Measurements from ENCODE around the gene PRDM8. TPM values are rescaled to one million over a fixed set of nuclear protein-coding genes. Genes with fewer than 3 reads are reported as not detected.
"Not testable (repeated sequence)": the region's sequence is repeated elsewhere in the genome, so short reads cannot be mapped to it uniquely, and the experiment has no call there.

PRDM8 gene
- 1.2 TPM for total RNA-seq
- long read RNA-seq = 0 reads

DNA sequence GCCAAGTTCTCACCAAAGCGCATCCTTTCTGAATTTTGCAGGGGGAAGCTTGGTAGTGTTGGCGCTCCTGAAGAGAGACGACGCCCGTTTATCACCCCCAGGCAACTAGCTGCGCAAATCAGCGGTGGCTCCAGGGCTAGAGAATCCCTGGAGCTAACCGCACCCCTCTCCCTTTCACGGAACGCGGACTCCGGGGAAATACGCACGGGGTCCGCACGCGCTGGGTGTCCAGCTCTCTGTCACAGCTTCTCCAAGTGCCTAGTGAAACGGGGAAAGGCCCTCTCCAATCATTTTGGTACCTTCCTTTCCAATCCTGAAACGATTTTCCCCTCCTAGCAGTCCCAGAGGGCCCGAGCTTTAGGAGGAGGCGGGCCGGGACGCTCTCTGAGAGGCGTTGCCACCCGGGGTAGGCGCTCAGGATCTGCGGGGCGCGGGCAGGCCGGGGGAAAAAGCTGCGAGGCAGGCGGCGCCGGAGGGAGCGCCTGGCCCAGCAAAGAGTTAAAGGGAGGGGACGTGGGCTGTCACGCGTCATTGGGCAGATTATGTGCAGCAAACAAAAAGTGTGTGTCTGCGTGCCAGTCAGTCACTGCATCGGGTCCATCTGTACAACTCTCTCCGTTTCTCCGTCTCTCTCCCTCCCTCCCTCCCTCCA lies at the start of gene PRDM8:
Gene PRDM8 (plus strand): TSS at position 582 of the 652 bp plus-strand sequence. CDS start 2,578 bp downstream, outside the sequence.
- no peak for DNase-seq (ENCODE audit: missing footprints)
- no peak for ATAC-seq
- intact Hi-C loops (cut with DNase I) = no loop called here

DNA sequence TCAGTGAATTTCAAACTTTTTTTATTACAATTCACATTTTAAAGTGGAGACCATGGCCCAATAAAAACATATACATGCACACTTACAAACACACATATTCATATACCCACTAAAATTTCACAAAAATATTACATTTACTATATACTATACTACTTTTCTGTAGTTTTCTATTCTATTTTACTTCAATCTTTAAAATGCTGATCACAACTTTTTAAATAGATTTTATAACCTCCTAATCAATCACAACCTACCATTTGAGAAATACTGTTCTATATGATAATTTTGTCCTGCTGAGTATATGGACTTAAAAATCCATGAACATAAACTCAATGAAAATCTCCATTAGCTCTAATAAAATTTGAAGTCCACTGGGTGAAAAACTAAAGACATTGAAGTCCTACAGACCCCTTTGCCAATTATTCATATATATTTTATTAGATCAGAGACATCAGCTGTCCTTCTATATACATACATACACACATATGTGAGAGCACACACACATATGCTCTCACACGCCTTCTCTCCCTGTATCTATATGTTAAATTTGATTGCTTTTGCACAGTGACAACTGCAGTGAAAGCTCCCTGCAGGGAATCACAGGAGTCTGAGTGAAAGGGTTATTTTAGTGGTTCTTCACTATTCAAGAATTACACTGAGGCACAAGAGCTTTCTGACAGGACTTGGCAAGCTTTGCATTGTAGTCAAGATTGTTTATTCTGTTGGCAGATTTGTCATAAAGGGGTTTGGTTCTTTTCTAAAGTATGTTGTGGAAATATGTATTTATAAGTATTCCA lies 46.7 kb upstream of the PRDM8 start:
- ATAC-seq (no peak), DNase-seq (ENCODE audit: missing footprints) (no peak)
- intact Hi-C loops (cut with DNase I) = no loop called here

DNA sequence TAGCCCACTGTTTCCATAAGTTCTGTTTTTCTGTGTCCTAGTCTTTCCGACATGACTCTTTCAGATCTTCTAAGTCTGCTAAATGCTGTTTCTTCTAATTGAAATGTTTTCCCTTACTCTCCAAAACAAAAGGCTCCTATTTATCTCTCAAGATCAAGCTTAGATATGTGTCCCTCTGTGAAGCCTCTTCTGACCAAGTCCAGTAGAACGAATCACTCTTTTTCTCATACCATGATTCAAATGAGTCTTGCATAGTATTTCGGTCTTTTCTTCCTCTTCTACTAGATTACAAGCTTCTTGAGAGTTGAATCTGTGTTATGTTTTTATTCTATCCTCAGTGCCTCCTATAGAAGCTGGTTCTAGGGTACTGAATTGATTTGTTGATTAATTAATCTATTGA lies 45.3 kb upstream of the PRDM8 start:
- no peak for DNase-seq (ENCODE audit: missing footprints)
- ATAC-seq = no peak
- intact Hi-C loops (cut with DNase I) = no loop called here

DNA sequence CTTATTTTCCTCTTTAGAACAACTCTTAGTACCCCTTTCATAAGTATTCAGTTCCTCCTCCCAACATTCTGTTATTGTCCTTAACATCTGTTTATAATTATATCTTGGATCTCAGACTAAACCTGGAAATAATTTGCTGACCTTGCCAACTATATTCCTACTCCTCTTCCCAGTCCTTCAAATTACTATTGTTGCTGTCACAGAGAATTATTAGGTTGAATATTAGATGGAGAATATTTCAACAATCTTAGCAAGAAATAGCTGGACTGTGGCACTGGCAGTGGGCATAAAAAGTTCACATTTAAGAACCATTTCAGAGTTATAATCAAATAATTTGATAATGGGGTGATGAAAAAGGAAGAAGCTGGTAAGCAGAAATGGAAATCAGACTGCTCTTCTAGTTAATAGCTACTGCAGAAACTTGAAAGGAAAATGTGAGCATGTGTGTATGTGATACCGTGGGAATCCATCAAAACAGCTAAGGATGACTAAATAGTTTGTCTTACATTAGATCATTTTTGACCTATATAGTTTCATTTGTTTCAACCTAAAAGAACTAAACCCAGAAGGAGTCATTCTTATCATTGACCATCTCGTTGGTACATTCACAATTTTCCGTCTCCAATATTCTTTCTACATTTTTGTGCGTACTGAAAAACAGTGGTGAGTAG lies 43.3 kb upstream of the PRDM8 start:
- ATAC-seq (no peak), DNase-seq (ENCODE audit: missing footprints) (no peak)
- intact Hi-C loops (cut with DNase I) = no loop called here

DNA sequence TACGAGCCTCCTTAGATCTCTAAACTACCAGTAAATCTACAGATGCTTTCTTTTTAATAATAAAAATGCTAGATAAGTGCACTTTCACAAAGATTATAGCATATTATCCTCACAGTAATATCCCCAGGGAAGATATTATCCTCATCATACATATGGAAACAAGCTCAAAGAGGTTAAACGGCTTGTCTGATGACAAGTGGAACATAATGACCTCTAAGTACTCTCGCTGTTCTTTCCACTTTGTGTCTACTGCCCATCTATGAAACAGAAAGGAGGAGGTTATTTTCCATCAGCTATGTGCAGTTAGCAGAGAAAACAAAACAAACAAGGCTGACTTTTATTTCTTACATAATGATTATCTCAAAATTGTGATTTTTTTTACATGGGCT lies 42.8 kb upstream of the PRDM8 start:
- DNase-seq (ENCODE audit: missing footprints) = no peak
- no peak for ATAC-seq
- intact Hi-C loops (cut with DNase I) = no loop called here

DNA sequence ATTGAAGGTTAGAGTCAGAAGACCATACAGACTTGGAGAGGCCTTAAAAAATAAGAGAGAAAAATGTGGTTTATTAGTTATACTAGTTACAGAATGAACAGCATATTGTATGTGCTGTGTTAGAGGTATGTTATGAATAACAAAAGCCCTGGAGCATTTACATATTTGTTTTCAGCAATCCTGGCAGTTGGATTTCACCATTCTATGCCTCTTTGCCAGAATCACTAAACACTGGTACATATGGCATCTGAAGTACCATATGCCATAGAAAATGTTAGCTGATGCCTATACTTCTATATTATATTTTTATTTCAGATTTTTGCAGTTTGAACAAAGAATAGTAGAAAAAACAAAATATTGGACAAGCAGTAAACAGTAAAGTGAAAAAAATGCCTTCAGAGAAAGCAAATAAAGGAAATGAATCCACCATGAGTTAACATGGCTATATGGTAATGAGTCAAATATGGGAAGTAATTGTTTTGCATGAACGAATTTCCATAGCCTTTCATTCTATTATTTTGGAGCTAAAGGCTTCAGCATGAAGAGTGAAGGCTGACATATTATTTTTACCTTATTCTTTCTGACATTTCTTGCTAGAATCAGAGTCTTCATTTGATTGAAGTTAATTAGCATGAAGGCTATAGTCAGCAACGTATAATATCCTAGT lies 41.9 kb upstream of the PRDM8 start:
- no peak for ATAC-seq
- intact Hi-C loops (cut with DNase I) = no loop called here

DNA sequence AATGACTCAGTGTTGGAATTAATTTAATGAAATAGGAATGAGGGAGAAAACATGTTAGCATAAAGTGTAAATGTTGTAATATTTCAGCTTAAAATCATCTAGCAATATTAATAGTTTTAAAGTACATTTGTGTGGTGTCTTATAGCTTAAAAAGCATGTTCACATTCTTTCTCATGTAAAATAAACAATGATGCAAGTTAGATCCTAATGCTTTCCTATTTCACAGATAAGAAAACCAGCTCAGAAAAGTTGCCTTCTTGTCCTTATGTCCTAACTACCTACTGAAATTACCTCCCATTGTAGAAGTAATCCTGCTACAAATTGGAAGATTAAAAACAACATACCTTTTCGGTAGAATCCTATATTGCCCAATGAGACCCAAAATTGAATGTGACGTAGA lies 40.9 kb upstream of the PRDM8 start:
- DNase-seq (ENCODE audit: missing footprints) (no peak), ATAC-seq (no peak)
- intact Hi-C loops (cut with DNase I) = no loop called here

More for the DNA sequence above, 41.9 kb upstream of the PRDM8 start:
- DNase-seq (ENCODE audit: missing footprints) = no peak

DNA sequence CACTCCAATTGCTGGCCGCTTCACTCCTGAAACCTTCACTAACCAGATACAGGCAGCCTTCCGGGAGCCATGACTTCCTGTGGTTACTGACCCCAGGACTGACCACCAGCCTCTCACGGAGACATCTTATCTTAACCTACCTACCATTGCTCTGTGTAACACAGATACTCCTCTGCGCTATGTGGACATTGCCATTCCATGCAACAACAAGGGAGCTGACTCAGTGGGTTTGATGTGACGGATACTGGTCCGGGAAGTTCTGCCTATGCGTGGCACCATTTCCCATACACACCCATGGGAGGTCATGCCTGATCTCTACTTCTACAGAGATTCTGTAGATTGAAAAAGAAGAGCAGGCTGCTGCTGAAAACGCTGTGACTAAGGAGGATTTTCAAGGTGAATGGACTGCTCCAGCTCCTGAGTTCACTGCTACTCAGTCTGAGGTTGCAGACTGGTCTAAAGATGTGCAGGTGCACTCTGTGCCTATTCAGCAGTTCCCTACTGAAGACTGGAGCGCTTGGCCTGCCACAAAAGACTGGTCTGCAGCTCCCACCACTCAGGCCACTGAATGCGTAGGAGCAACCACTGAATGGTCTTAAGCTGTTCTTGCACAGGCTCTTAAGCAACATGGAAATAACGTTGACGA lies 35.8 kb upstream of the PRDM8 start:
- no peak for ATAC-seq

DNA sequence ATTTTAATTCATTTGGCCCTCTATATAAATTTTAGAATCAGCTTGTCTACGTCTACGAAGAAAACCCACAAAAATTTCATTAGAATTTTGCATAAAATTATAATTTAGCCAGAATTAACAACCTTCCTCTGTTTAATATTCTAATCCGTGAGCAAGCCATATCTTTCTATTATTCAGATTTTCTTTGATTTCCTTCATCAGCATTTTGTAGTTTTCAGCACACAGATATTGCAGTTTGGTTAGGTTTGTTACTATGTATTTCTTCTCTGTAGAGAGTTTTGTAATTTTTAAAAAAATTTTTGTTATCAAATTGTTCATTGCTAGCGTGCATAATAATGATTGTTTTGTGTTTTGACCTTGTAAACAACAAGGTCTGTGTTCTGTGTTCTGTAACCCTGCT lies 34.9 kb upstream of the PRDM8 start:
- ATAC-seq = no peak
- intact Hi-C loops (cut with DNase I) = no loop called here
- no peak for DNase-seq (ENCODE audit: missing footprints)

More for the DNA sequence above, 35.8 kb upstream of the PRDM8 start:
- intact Hi-C loops (cut with DNase I) = no loop called here
- no peak for DNase-seq (ENCODE audit: missing footprints)

DNA sequence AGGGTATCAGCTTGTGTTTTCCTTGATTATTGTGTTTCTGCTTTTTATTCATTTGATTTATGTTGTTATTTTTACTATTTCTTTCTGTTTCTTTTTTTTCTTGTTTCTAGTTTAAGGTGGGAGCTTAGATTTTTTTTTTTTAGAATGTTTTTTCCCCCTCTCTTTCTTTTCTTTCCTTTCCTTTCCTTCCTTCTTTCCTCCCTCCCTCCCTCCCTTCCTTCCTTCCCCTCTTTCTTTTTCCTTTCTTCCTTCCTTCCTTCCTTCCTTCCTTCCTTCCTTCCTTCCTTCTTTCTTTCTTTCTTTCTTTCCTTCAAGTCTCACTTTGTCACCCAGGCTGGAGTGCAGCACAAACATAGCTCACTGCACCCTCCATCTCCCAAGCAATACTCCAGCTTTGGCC lies 31.4 kb upstream of the PRDM8 start:
- no peak for ATAC-seq
- intact Hi-C loops (cut with DNase I) = no loop called here
- DNase-seq (ENCODE audit: missing footprints) = no peak

DNA sequence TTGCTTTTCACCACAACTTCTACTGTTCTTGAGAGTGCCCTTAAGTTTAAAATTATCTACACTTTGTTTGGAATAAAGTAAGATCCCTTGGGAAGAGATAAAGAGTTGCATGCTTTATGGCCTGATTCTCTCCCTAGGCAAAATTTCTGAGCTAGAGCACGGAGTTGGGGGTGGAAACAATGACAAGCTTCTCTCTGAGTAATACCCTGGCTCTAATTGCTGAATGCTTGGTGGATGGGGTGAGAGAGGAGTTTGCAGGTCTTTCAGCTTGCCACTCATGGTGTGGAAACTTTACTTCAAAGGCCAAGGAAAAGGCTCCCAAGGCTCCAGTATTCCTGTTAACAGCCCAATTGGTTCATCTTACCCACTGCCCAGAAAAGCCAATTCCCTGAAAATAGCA lies 26.1 kb upstream of the PRDM8 start:
- no peak for DNase-seq (ENCODE audit: missing footprints)
- intact Hi-C loops (cut with DNase I) = no loop called here
- no peak for ATAC-seq

DNA sequence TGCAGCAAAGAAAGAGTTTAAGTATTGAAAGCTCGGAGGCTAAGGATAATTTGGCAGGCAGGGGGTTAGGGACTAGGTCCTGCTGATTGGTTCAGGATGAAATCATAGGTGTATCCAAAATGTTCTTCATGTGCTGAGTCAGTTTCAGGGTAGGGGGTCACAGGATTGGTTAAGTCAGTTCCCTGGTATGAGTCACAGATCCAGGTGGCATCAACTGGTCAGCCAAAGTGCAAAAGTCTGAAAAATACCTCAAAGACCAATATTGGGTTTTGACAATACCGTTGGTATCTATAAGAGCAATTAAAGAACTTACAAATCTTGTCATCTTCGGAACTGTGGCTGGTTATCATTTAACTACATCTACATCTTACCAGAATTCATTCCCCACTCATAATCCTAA lies 25.6 kb upstream of the PRDM8 start:
- ATAC-seq = no peak
- intact Hi-C loops (cut with DNase I) = no loop called here

DNA sequence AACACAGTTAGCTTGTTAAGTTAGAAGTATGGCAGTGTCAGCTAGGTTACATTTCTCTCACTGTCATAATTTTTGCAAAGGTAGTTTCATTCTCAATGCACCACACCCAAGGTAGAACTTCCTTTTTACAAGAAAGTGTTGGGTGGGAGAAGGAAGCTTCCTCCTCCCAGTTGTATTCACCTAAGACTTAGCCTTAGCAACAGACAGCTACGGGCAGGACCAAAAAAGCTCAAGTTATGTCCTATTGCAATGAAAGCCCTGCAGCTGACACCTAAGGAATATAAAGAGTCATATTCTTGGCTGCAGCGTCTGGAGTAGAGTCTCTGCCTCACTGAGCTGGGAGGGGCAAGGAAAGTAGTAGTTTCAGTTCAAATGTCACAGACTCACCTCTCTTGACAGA lies 25.1 kb upstream of the PRDM8 start:
- no peak for ATAC-seq
- DNase-seq (ENCODE audit: missing footprints) = no peak
- intact Hi-C loops (cut with DNase I) = no loop called here

More for the DNA sequence above, 25.6 kb upstream of the PRDM8 start:
- no peak for DNase-seq (ENCODE audit: missing footprints)

DNA sequence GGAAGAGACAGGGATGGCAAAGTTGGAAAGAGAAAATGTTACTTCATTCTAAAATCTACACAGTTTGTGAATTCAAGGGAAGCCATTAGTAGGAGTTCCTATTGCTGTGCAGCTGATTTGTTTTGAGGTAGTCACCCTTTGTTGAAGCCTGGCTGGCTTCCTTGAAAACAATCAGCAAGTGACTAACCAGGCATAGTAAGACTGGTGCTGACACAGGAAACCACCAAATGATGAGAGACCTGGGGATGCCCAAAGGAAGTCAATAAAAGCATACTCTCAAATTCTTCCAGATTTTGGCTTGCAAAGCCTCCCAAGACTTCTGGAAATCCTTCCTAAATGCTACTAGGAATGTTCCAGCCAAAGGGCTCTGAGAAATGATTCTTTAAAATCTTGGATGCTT lies 23.9 kb upstream of the PRDM8 start:
- intact Hi-C loops (cut with DNase I) = no loop called here
- no peak for DNase-seq (ENCODE audit: missing footprints)
- ATAC-seq = no peak

DNA sequence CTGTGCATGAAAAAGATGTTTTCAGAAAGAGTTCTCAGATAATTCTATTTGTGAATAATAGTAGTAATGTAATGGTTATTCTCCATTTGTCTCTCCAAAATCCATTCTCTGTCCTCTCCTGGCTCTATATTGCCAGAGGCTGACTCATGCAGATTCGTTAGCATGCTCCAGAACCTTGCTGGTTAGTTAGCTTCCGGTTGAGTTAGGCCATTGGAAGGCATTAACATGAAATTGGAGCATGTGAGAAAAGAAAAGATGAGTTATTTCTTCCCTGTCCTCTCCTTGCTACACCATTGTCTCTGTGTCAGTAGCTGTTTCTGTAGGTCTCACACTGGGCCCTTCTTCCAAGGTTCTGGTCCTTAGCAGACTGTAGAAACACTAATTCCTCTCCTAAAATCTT lies 23.5 kb upstream of the PRDM8 start:
- ATAC-seq = no peak
- intact Hi-C loops (cut with DNase I) = no loop called here
- no peak for DNase-seq (ENCODE audit: missing footprints)

DNA sequence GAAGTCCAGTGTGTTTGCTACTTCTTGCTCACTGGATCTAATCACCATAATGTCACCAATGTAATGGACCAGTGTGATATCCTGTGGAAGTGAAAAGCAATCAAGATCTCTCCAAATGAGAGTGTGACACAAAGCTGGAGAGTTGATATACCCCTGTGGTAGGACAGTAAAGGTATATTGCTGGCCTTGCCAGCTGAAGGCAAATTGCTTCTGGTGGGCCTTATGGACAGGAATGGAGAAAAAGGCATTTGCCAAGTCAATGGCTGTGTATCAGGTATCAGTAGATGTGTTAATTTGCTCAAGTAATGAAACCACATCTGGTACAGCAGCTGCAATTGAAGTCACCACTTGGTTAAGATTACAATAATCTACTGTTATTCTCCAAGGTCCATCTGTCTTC lies 19.5 kb upstream of the PRDM8 start:
- ATAC-seq; DNase-seq (ENCODE audit: missing footprints): not testable (repeated sequence)
- intact Hi-C loops (cut with DNase I) = loop anchor here (2.0 kb wide), 1 partner anchor 61 kb away; no protein-coding TSS in a partner anchor

DNA sequence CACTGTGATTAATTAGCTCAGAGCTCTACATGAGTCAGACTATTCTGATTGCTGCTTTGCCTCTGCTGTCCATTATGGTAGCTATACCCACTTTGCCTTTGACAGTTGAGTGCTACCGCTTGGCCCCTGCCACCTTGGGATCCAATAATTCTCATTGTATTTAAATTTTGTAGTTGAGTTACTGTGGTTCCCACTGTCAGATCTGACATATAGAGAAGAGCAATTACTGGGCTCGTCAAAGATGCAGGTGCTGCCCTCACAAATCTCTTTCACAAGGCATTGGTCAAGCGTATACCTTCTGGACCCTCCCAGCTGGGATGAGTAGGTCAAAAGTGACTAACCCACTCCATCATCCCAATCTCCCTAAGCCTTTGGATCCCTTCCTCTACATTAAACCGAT lies 18.3 kb upstream of the PRDM8 start:
- DNase-seq (ENCODE audit: missing footprints) (no peak), ATAC-seq (no peak)

DNA sequence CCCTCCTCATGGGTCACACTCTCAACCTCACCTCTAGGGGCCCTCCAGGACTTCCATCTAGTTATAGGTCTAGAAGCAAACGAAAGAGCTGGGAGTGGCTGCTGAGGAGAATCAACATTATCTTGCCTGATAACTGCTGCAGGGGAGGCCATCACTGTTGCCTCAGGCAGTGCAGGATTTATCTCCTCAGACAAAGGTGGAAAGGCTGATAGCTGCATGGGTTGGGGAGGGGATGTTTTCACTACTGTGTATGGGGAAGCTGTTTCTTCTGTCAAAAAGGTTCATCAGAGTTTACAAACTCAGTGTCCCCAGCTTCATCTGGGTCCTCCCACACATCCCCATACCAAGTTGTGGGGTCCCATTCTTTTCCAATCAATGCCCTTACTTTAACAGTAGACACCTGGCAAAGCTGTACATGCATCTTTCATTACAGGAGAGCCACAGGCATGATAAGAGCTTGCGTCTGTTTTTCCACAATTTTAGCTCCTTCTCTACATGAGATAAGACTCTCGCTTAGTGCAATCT lies 17.6 kb upstream of the PRDM8 start:
- intact Hi-C loops (cut with DNase I) = loop anchor here (5.0 to 10.0 kb wide), 2 partner anchors 38 to 1225 kb away; no protein-coding TSS in a partner anchor
- DNase-seq (ENCODE audit: missing footprints) (no peak), ATAC-seq (no peak)

More for the DNA sequence above, 18.3 kb upstream of the PRDM8 start:
- intact Hi-C loops (cut with DNase I) = no loop called here
